ENCODE measurements around the gene PKM. TPM values are rescaled to one million over a fixed set of nuclear protein-coding genes. Genes with fewer than 3 reads are reported as not detected.
A peak's percentile ranks its signal among the peaks of the same experiment; 100 is the strongest.
"Not testable (repeated sequence)": the region's sequence is repeated elsewhere in the genome, so short reads cannot be mapped to it uniquely, and the experiment has no call there.

Gene PKM
- total RNA-seq, 2 donors from 2014 or later, result 1,316 to 2,692 TPM

- no peak for DNase-seq (ENCODE audit: low spot score in 2 of 2)
- Mint-ChIP-seq H3K9me3 (no peaks in the 10 kb centered on the region), H3K27ac (peak overlapping the region in 1 of 2 donors; percentile 7), H3K36me3 (no peaks in the 10 kb centered on the region)
- ATAC-seq, result no peak
Measured at GRCh38 chr15:72175186-72176044, 55.6 kb downstream of the PKM start.

GRCh38 chr15:72174551-72175165 is 56.3 kb downstream of the PKM start:
- ATAC-seq, result no peak
- Mint-ChIP-seq H3K9me3 (no peaks in the 10 kb centered on the region), H3K36me3 (no peaks in the 10 kb centered on the region), H3K27ac (peak overlapping the region; percentile 7 to 70)
- no peak for DNase-seq (ENCODE audit: low spot score in 2 of 2)

DNA sequence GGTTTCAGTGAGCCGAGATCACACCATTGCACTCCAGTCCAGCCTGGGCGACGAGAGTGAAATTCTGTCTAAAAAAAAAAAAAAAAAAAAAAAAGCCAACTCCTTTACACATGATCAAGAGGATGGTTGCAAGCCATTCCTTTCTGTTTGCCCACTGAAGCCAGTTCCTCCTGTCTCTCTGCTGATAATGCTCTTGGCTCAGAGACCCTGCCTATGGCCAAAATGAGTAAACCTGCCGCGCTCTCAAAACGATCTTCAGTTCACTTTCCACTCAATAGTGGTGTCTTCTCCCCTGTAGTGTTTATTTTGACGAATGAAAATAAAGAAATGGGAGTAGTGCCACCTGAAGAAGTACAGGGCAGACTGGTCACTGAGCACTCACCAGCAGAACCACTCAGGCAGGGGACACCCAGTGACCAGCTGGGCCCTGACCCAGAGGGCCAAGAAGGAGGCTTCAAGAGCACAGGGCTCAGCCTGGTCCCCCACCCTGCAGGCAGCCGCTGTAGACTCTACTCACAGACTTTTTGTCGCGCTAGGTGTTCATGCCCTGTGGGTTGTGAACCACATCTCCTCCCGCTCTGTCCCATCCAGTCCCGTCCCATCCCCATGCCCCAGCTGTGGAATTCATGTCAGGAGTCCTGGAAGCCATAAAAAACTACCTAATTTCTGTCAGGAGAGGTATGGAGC is 57.0 kb downstream of the PKM start:
- DNase-seq (ENCODE audit: low spot score in 2 of 2), result no peak
- no peaks in the 10 kb centered on the region for H3K9me3 Mint-ChIP-seq
- H3K36me3 Mint-ChIP-seq, result no peaks in the 10 kb centered on the region
- no peak overlapping the region for H3K27ac Mint-ChIP-seq
- no peak for ATAC-seq

DNA sequence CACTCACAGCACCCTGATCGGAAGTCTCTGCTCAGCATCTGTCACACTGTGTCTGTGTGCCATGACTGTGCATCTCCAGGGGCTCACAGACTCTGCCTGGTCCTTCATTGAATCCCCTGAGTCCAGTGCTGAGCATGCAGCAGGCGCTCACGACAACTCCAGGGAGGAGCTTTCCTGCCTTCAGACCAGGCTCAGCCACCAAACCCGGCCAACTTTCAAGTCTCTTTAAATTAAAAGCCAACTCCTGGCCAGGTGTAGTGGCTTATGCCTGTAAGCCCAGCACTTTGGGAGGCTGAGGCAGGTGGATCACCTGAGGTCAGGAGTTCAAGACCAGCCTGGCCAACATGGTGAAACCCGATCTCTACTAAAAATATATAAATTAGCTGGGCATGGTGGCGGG is 57.6 kb downstream of the PKM start:
- no peak overlapping the region for H3K27ac Mint-ChIP-seq

GRCh38 chr15:72172796-72173195 is 58.2 kb downstream of the PKM start:
- H3K9me3 Mint-ChIP-seq, result no peaks in the 10 kb centered on the region
- no peak overlapping the region for H3K27ac Mint-ChIP-seq
- no peaks in the 10 kb centered on the region for H3K36me3 Mint-ChIP-seq
- DNase-seq (ENCODE audit: low spot score in 2 of 2) (no peak), ATAC-seq (no peak)

More for the DNA sequence above, 57.6 kb downstream of the PKM start:
- H3K9me3 Mint-ChIP-seq, result no peaks in the 10 kb centered on the region
- ATAC-seq (no peak), DNase-seq (ENCODE audit: low spot score in 2 of 2) (no peak)
- H3K36me3 Mint-ChIP-seq, result no peaks in the 10 kb centered on the region

GRCh38 chr15:72171978-72172377 is 59.0 kb downstream of the PKM start:
- H3K36me3 Mint-ChIP-seq; ATAC-seq; DNase-seq (ENCODE audit: low spot score in 2 of 2); H3K9me3 Mint-ChIP-seq; H3K27ac Mint-ChIP-seq: not testable (repeated sequence)

- DNase-seq (ENCODE audit: low spot score in 2 of 2) (no peak), ATAC-seq (no peak)
- Mint-ChIP-seq H3K36me3 (no peaks in the 10 kb centered on the region), H3K27ac (no peak overlapping the region), H3K9me3 (no peaks in the 10 kb centered on the region)
Measured at GRCh38 chr15:72170691-72171090, 60.3 kb downstream of the PKM start.

- Mint-ChIP-seq H3K9me3 (no peaks in the 10 kb centered on the region), H3K27ac (no peak overlapping the region), H3K36me3 (no peaks in the 10 kb centered on the region)
- ATAC-seq, result no peak
- no peak for DNase-seq (ENCODE audit: low spot score in 2 of 2)
Measured at GRCh38 chr15:72169921-72170611, 60.9 kb downstream of the PKM start.

DNA sequence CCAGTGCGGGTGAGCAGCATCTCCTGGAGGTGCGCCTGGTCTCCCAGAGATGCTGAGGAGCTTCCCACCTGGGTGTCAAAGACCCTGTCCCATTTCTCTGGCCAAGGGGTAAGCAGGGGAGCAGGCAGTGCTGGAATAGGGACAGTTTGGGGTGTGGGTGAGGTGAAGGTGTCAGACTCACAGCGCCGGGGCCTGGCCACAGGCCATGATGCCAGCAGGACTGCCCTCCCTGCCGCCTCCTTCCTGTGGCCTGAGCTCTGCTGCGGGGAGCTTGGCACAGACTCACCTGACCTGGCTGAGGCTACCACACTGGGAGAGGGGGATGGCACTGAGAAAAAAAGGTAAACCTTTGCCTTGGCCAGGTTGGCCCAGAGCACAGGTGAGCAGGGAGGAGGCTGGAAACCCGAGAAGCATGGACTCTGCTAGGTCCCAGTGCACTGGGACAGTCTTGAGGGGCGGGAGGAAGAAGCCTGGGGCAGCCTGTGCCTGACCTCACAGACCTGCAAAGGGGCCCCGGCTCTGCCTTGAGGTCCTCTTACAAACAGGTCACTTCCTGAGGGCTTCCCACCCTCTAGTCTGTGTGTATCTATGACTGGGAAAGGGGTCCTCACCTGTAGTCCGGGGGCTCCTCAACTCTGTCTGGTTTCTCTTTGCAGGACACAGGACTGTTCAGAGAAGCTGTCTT is 61.6 kb downstream of the PKM start:
- DNase-seq (ENCODE audit: low spot score in 2 of 2) (no peak), ATAC-seq (no peak)
- H3K27ac Mint-ChIP-seq, result peak overlapping the region in 1 of 2 donors; percentile 13
- no peaks in the 10 kb centered on the region for H3K9me3 Mint-ChIP-seq
- H3K36me3 Mint-ChIP-seq, result no peaks in the 10 kb centered on the region

DNA sequence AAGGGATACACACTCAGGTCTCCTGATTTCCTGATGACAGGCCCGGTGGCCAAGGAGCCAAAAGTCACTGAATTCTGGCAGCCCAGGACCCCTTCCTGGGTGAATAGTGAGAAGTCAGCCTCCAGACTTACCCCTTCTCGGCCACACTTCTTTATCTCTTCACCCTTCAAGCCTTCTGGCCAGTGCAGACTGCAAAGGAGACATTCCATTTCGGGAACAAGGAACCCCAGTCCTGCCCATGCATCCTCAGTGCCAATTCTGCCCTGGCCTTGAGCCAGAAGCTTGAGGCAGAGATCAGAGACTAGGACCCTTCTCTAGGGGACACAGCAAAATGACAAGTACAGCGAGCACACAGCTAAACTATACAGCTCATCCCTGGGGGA is 62.2 kb downstream of the PKM start:
- no peak overlapping the region for H3K27ac Mint-ChIP-seq
- no peaks in the 10 kb centered on the region for H3K9me3 Mint-ChIP-seq
- DNase-seq (ENCODE audit: low spot score in 2 of 2), result no peak
- ATAC-seq, result no peak
- H3K36me3 Mint-ChIP-seq, result no peaks in the 10 kb centered on the region

- peak overlapping the region; percentile 13 to 22 for H3K27ac Mint-ChIP-seq
- DNase-seq (ENCODE audit: low spot score in 2 of 2) (no peak), ATAC-seq (peak in 1 of 2 donors; percentile 24)
- H3K36me3 Mint-ChIP-seq, result no peaks in the 10 kb centered on the region
- no peaks in the 10 kb centered on the region for H3K9me3 Mint-ChIP-seq
Measured at GRCh38 chr15:72168131-72168807, 62.7 kb downstream of the PKM start.

- H3K9me3 Mint-ChIP-seq, result no peaks in the 10 kb centered on the region
- H3K36me3 Mint-ChIP-seq, result no peaks in the 10 kb centered on the region
- no peak for ATAC-seq
- no peak for DNase-seq (ENCODE audit: low spot score in 2 of 2)
- peak overlapping the region in 1 of 2 donors; percentile 13 for H3K27ac Mint-ChIP-seq
Measured at GRCh38 chr15:72167445-72167844, 63.5 kb downstream of the PKM start.

DNA sequence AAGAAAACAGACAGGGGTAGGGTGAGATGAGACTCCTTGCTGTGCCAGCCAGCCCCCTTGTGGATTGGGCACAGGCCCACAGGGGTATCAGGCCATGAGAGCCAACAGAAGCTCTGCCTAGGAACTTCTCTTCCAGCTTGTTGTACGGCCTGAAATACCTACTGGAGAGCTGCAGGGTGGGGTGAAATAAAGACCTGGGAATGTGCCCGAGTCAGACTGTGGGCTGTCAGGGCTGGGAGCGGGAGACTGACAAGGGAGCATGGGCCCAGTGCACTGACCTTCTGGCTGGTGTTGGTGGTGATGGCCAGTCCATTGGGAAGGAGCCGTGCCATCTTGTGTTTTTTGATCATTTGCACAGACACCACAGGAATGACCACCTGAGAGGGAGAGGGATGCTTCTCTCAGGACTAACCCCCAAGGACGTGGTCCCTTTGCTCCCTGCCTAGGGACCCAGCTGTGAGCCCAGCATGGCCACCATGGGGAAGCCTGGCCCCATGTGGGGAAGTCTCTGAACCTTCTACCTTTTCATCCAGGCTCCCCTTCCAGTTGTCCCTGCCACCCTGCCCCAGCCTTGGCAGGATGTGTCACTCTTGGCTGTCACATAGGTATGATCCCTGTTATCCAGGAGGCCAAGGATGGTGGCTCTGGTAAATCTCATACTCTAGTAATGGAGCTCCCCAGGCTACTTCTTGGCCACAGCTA is 64.1 kb downstream of the PKM start:
- no peak for DNase-seq (ENCODE audit: low spot score in 2 of 2)
- peak overlapping the region in 1 of 2 donors; percentile 13 for H3K27ac Mint-ChIP-seq

GRCh38 chr15:72163719-72164118 is 67.3 kb downstream of the PKM start:
- ATAC-seq, result no peak

More for the DNA sequence above, 64.1 kb downstream of the PKM start:
- H3K9me3 Mint-ChIP-seq, result no peaks in the 10 kb centered on the region
- no peaks in the 10 kb centered on the region for H3K36me3 Mint-ChIP-seq
- no peak for ATAC-seq

GRCh38 chr15:72162569-72162968 is 68.4 kb downstream of the PKM start:
- no peaks in the 10 kb centered on the region for H3K9me3 Mint-ChIP-seq
- no peaks in the 10 kb centered on the region for H3K36me3 Mint-ChIP-seq
- H3K27ac Mint-ChIP-seq, result no peak overlapping the region
- DNase-seq (ENCODE audit: low spot score in 2 of 2), result no peak
- no peak for ATAC-seq

More at GRCh38 chr15:72163719-72164118, 67.3 kb downstream of the PKM start:
- DNase-seq (ENCODE audit: low spot score in 2 of 2), result no peak
- Mint-ChIP-seq H3K9me3 (no peaks in the 10 kb centered on the region), H3K27ac (no peak overlapping the region), H3K36me3 (no peaks in the 10 kb centered on the region)
